HG02588 (cell line): ENCODE results near the gene ZSCAN31.
A peak's percentile ranks its signal among the peaks of the same experiment; 100 is the strongest.
"Not testable (repeated sequence)": the region's sequence is repeated elsewhere in the genome, so short reads cannot be mapped to it uniquely, and the experiment has no call there.

Experiments used
- ATAC-seq: cut with Tn5 transposase; IDR thresholded peaks from one replicate; pipeline ENCODE4 v1.9.1; 2021; ENCODE audit warnings: mild to moderate bottlenecking, moderate library complexity; ENCODE audit not compliant: unreplicated experiment

Gene ZSCAN31

DNA sequence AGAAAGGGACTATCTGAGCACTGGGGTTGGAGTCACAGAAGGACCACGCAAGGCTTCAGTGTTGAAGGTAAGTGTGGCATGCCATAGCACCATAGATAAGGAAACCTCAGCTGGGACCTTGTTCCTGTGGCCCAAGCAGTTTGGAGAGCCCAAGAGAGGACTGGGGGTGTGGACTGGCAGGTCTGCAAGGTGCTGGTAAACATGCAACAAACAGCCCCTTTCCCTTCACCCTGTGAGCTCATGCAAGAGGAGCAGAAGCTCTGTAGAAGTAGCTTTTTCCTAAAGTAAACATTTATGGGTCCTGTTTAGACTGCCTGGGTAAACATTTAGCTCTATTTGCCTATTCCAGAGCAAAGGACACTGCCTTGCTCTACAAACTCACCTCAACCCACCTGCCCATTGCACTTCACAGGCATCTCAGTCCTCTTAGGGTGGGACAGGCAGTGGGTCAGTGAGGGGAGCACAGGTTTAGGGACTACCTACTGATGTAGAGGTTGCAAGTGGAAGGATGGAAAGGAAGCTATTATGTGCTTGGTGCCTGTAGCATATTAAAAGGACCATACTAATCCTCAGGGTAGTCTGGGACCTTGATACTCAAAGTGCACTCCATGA lies 12.0 kb downstream of the ZSCAN31 start:
- no peak for ATAC-seq

DNA sequence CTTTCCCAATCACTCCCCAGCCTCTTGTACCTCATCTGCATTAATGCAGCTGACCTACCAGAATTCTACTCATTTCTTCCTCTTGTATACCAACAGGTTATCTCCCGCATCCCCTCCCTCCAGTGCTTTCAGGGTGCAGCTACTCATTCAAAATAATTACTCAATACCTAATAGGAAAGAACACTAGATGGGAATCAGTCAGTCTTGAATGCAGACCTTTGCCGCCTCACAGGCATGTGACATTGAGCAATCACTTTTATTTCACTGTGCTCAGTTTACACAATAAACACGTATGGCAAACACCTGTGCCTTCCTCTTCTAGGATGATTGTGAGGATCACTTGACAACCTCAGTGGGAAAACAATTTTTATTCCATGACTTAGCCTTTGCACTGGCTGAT lies 13.3 kb downstream of the ZSCAN31 start:
- ATAC-seq = no peak

DNA sequence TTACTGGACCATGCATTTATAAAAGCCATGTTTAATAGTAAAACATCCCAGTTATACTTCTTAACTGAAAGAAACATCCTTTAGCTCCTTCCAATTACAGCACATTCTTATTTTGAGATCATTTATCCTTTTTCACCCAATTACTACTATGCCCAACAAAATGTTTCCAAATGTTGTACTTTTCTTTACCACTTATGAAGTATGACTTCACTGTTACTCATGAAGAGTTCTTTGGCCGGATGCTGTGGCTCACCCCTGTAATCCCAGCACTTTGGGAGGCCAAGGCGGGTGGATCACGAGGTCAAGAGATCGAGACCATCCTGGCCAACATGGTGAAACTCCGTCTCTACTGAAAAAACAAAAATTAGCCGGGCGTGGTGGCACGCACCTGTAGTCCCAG lies 18.1 kb downstream of the ZSCAN31 start:
- not testable (repeated sequence) for ATAC-seq

DNA sequence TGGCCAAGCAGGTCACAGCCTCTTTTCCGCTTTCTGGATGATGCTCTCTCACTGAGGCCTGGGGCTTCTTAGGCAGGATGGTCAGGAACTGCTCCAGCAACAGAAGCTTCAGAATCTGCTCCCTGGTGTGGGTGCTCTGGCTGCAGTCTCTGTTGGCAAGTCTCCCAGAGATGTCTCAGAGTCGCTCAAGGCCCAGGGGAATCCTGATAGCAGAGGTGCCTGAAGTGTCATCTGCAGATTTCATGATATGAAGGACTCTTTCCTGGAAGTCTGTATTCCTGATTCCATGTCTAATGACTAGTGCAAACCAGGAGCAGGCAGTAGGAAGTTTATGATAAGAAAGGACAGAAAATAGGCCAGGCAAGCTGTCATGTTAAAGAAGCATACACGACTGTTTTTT lies 20.3 kb downstream of the ZSCAN31 start:
- no peak for ATAC-seq

DNA sequence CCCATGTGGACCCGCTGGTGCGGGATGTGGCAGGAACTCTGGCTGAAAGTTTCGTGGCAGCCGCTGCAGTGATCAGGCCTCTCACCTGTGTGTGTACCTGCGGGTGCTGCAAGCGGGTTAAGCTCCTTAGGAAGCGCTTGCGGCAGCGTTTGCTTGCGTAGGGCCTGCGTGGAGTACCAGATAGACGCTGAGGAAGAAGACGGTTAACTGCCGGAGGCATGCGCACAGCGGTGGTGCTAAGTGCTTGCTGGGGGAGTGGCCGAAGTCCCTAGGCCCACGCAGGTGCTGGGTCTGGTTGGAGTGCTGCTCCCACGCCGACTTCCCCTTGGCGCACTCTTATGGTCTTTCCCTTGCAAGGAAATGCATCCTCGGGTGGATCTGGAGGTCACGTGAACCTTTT lies 23.0 kb downstream of the ZSCAN31 start:
- no peak for ATAC-seq

DNA sequence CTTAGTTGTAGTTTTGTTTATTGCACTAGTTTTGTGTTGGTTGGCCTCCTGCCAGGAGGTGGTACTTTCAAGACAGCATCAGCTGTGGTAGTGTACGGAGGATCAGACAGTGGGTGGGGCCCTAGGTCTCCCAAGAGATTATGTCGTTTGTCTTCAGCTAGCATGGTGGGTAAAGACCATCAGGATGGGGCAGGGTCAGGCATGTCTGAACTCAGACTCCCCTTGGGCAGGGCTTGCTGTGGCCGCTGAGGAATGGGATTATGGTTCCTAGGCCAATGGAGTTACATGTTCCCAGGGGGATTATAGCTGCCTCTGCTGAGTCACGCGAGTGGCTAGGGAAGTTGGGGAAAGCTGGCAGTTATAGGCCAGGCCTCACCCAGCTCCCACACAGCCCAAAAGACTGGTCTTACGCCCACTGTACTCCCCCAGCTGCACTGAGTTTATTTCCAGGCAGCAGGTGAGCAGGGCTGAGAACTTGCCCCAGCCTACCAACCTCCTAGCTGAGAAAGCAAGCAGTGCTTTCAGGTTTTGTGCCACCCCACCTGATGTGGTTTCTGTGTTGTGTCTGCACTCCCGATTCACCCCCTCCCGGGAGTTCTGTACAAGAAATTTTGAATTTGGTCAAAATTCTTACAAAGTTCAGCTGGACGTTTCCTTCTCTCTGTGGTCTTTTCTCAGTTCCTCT lies 24.7 kb downstream of the ZSCAN31 start:
- no peak for ATAC-seq

DNA sequence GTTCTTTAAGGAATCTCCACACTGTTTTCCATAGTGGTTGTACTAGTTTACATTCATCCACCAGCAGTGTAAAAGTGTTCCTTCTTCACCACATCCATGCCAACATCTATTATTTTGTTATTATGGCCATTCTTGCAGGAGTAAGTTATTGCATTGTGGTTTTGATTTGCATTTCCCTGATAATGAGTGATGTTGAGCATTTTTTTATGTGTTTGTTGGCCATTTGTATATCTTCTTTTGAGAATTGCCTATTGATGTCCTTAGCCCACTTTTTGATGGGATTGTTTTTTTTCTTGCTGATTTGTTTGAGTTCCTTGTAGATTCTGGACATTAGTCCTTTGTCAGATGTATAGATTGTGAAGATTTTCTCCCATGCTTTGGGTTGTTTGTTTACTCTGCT lies 29.6 kb downstream of the ZSCAN31 start:
- not testable (repeated sequence) for ATAC-seq

DNA sequence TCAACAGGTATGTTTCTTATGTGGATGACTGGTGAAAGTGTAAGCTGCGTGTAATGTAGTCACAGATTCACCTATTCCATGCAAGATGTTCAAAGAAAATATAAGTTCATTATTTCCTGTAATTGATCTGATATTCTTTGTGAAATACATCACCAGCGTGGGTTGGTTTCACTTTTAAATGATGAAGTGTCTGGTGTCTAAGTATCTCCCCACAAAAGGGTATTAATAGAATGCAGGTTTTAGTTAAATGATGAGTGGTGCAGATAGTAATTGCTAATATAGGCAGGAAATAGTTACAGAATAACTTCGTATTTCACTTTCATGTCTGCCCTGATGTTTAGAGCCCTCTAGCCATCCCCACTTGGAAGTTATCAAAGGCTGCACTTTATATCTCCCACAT lies 32.4 kb downstream of the ZSCAN31 start:
- ATAC-seq = no peak

DNA sequence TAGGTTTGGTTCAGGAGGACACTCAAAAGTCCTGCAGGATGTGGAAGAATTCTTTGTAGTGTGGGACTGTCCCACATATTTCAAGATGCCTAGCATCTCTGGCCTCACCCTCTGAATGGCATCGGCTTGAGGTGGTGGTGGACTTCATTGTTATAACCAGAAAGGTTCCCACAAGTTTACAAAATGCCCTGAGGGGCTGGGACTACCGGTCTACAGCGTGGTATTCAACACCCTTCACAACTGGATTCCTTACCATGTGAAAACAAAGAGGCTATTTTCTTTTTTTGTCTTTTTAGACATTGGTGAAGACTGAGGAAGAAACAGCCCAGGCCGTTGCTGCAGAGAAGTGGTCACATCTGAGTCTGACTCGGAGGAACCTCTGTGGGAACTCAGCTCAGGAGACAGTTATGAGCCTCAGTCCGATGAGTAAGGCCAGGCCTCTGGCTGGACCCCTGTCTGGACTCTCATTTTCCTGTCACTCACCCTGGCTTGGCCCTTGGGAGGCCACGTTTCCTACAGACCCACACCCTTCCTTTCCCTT lies 39.4 kb downstream of the ZSCAN31 start:
- ATAC-seq = no peak

DNA sequence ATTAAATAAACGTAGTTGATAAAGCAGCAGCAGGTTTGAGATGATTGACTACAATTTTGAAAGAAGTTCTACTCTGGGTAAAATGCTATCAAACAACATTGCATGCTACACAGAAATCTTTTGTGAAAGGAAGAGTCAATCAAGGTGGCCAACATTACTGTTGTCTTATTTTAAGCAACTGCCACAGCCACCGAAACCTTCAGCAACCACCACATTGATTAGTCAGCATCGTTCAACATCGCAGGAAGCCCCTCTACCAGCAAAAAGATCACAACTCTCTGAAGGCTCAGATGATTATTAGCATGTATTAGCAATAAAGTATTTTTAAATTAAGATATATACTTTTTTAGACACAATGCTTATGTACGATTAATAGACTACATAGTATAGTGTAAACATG lies 40.6 kb downstream of the ZSCAN31 start:
- no peak for ATAC-seq

DNA sequence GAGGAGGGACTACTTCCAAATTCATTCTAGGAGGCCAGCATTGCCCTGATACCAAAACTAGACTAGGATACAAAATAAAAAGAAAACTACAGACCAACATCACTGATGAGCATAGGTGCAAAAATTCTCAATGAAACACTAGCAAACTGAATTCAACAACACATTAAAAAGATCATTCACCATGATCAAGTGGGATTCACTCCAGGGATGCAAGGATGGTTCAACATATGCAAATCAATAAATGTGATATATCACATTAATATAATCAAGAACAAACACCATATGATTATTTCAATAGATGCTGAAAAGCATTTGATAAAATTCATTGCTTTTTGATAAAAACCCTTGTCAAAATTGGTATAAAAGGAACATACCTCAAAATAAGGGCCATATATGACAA lies 44.4 kb downstream of the ZSCAN31 start:
- ATAC-seq = no peak

DNA sequence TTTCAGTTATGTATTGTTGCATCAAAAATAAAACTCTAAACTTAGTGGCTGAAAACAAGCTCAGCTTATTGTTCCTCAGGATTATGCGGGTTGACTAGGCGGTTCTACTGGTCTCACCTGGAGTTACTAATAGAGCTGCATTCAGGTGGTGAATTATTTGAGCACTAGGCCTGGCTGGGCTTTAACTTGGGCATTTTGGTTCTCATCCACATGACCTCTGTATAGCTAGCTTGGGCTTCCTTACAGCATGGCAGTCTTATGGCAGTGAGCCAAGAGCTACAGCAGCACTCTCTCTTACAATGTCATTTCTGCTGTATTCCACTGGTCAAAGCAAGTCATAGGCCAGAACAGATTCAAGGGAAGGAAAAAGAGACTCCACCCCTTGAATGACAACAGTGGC lies 53.0 kb downstream of the ZSCAN31 start:
- no peak for ATAC-seq

DNA sequence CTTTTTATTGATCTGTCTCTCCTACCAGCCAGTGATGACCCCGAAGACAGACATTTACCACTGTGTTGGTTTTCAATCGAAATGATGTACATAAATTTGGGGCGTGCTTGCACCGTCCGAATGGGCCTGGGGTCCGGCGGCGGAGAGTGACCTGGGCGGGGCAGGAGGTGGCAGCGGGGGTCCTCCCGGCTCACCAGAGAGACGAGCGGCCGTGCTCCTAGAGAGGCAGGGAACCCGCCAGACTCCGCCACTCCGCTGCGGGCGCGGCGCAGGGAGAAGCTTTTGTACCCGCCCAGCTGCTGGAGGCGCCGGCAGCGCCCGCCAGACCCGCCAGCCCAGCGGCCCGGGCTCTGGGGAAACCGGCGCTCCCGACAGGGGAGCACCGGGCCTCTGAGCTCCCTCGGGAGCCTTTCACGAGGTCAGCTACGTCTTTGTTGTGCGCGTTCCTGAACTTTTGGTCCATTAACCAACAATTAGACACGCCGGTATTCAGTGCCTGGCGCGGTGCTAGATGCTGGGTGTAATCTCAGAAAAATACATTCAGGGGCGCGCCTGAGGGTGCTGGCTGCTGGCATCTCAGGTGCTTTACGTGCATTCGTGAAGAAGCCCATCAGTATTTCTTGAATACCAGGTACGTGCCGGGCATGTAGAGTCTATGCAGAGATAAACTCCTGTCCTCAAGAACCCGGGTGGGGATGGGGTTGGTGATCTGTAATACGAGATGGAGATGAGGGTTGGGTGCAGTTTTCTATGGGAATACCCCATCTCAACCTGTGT lies 54.5 kb downstream of the ZSCAN31 start, which contains the start of gene PGBD1:
Gene PGBD1, plus strand, starts transcription at position 285 of the 777 bp plus-strand sequence. CDS start 2,242 bp downstream, outside the sequence.
- peak; percentile 86 for ATAC-seq

DNA sequence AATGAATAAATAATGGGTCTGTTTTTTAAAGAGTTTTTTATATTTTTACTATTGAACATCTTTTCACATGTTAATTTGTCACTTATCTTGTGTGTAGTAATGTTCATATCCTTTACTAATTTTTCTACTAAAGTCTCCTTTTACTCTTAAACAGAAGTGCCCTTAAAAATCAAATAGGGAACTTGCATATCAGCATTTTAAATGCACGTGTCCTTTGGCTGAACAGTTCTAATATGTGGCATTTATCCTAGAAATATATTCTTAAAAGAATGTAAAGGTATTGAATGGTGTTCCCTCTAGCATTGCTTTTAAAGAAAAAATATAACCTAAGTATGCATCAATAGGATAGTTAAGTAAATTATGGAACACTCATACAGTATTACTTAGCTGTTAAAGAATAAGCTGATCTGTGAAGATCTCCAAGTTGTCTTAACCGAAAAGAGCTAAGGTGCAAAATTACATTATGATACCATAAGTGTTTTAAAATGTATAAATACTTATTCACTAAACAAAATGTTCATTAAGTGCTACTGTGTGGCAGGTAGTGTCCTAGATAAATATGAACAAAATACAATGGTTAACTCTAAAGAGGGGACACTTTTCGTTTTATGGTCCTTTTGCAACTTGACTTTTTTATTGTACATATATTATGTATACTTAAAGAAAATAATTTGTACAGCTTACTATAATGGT lies 55.2 kb downstream of the ZSCAN31 start:
- no peak for ATAC-seq

DNA sequence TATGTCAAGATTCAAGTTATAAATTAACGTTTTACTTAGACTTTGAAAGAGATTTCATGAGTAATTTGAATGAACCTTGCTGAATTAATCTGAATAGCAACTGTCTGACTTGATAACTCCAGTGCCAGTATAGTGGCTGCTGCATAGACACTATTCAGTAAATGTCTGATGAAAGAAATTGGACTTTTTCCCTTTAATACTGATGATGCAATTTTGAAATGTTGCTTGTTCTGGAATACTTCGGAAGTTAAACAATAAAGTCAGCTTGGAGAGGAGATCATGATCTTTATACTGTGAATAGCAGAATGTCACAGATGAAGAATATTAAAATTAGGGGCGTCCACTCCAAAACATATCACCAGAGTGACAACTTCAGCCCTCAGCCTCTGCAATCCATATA lies 58.2 kb downstream of the ZSCAN31 start:
- no peak for ATAC-seq

DNA sequence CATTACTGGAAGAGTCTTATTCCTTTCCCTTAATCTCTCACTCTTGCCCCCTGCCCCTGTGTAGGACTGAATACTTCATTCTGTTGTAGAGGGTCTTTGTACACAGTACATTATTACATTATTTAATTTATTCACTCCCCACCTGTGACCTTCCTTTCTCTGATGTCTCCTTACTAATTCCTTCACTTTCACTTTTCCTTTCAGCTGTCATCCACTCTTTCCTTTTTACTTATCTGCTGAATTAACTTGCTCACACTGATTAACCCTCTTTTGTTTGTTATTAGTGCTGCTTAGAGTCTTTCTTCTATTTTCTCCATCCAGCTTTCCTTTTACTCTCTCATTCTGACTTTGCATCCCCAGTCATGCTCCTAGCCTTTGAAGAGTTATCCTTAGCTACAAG lies 61.1 kb downstream of the ZSCAN31 start:
- ATAC-seq = no peak
